ENCODE data around the gene DTNBP1. TPM values are rescaled to one million over a fixed set of nuclear protein-coding genes. Genes with fewer than 3 reads are reported as not detected.

Gene DTNBP1
- total RNA-seq, 1 donor from 2014 or later, result 20.8 TPM

- intact Hi-C loops (cut with DNase I), result no loop called here
- ATAC-seq (ENCODE audit: poor library complexity) (no peak), DNase-seq (no peak)
Observed at GRCh38 chr6:15513801-15514711, 148.8 kb downstream of the DTNBP1 start.

- DNase-seq, result no peak
- intact Hi-C loops (cut with DNase I), result no loop called here
- ATAC-seq (ENCODE audit: poor library complexity), result no peak
Observed at GRCh38 chr6:15513131-15513771, 149.6 kb downstream of the DTNBP1 start.

GRCh38 chr6:15512721-15513120 is 150.1 kb downstream of the DTNBP1 start:
- intact Hi-C loops (cut with DNase I), result no loop called here
- ATAC-seq (ENCODE audit: poor library complexity), result no peak
- DNase-seq, result no peak

GRCh38 chr6:15512126-15512525 is 150.7 kb downstream of the DTNBP1 start:
- DNase-seq, result no peak
- ATAC-seq (ENCODE audit: poor library complexity), result peak; percentile 72

GRCh38 chr6:15511248-15512125 is 151.3 kb downstream of the DTNBP1 start:
- DNase-seq (peak; percentile 84), ATAC-seq (ENCODE audit: poor library complexity) (peak; percentile 87)
- intact Hi-C loops (cut with DNase I), result no loop called here

More at GRCh38 chr6:15512126-15512525, 150.7 kb downstream of the DTNBP1 start:
- intact Hi-C loops (cut with DNase I), result no loop called here

- no peak for DNase-seq
- no peak for ATAC-seq (ENCODE audit: poor library complexity)
- intact Hi-C loops (cut with DNase I), result no loop called here
Observed at GRCh38 chr6:15510536-15511247, 152.1 kb downstream of the DTNBP1 start.

GRCh38 chr6:15510121-15510520 is 152.7 kb downstream of the DTNBP1 start:
- intact Hi-C loops (cut with DNase I), result no loop called here
- no peak for ATAC-seq (ENCODE audit: poor library complexity)
- no peak for DNase-seq

GRCh38 chr6:15509335-15509933 is 153.4 kb downstream of the DTNBP1 start:
- ATAC-seq (ENCODE audit: poor library complexity) (no peak), DNase-seq (no peak)
- intact Hi-C loops (cut with DNase I), result no loop called here

- intact Hi-C loops (cut with DNase I), result no loop called here
- DNase-seq (no peak), ATAC-seq (ENCODE audit: poor library complexity) (no peak)
Observed at GRCh38 chr6:15508931-15509330, 153.9 kb downstream of the DTNBP1 start.

- intact Hi-C loops (cut with DNase I), result no loop called here
- DNase-seq (no peak), ATAC-seq (ENCODE audit: poor library complexity) (no peak)
Observed at GRCh38 chr6:15508441-15508871, 154.4 kb downstream of the DTNBP1 start.

GRCh38 chr6:15507746-15508145 is 155.1 kb downstream of the DTNBP1 start:
- intact Hi-C loops (cut with DNase I), result no loop called here

GRCh38 chr6:15507221-15507620 is 155.6 kb downstream of the DTNBP1 start:
- intact Hi-C loops (cut with DNase I), result no loop called here
- DNase-seq, result no peak
- no peak for ATAC-seq (ENCODE audit: poor library complexity)

More at GRCh38 chr6:15507746-15508145, 155.1 kb downstream of the DTNBP1 start:
- DNase-seq, result no peak
- no peak for ATAC-seq (ENCODE audit: poor library complexity)

GRCh38 chr6:15506066-15506465 is 156.8 kb downstream of the DTNBP1 start:
- intact Hi-C loops (cut with DNase I), result no loop called here
- DNase-seq (no peak), ATAC-seq (ENCODE audit: poor library complexity) (no peak)

GRCh38 chr6:15505463-15505918 is 157.3 kb downstream of the DTNBP1 start:
- intact Hi-C loops (cut with DNase I), result no loop called here
- DNase-seq, result no peak
- ATAC-seq (ENCODE audit: poor library complexity), result no peak

GRCh38 chr6:15504581-15505350 is 158.1 kb downstream of the DTNBP1 start:
- ATAC-seq (ENCODE audit: poor library complexity) (peak; percentile 75), DNase-seq (peak; percentile 82)
- intact Hi-C loops (cut with DNase I), result loop anchor here (5.0 kb wide), 1 partner anchor 118 kb away; no protein-coding TSS in a partner anchor

GRCh38 chr6:15504040-15504495 is 158.8 kb downstream of the DTNBP1 start:
- DNase-seq, result peak; percentile 87
- peak; percentile 76 for ATAC-seq (ENCODE audit: poor library complexity)
- intact Hi-C loops (cut with DNase I), result loop anchor here (5.0 kb wide), 1 partner anchor 118 kb away; no protein-coding TSS in a partner anchor

GRCh38 chr6:15503346-15503680 is 159.5 kb downstream of the DTNBP1 start:
- intact Hi-C loops (cut with DNase I), result loop anchor here (5.0 kb wide), 1 partner anchor 119 kb away; no protein-coding TSS in a partner anchor
- no peak for ATAC-seq (ENCODE audit: poor library complexity)
- DNase-seq, result no peak
